ENCODE data around the gene DCP1A. TPM values are rescaled to one million over a fixed set of nuclear protein-coding genes. Genes with fewer than 3 reads are reported as not detected.

The DCP1A gene
- total and polyA plus RNA-seq, 9 of the 15 experiments (the other 6 are each of a cell fraction or from before 2014, with no cell fraction given) = 6.6 to 33.7 (median 13.3) TPM

DNA sequence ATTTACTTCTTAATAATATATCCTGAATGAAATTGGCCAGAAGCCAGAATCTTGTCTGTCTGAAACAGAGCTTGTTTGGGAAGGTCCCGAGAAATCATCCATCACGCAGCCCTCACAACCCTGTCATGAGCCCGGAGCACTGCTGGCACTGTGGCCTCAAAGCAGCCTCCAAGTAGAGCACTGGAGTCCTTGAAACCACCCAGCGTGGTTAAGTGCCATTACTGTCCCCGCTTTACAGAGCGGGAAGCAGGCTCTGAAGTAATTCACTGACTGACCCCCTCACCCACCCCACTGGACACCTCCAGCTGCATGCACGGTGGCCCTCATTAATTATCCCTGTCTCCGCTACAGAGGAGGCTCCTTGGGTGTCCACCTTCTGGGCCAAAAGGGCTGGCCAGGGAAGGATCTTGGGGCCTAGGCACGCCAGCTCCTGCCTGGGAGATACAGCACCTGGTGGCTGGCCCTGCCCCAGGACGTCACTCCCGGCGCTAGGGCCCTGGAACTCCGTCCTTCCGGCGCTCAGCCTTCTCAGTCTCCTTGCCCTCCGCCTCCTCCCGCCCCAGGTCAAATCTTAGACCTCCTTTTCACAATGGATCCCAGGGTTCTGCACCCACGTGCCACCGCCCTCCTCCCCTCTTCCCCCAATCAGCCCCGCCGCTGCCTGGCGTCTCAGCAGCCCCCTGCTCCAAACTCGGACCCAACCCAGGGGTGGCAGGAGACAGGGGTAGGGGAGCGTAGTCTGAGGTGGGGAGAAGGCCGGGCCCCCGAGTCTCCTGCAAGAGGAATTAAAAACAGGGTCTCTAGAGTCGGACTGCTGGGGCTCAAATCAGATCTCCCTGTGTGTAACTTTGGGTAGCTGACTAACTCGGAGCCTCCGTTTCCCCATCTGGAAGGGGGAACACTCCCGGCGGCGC lies 92.6 kb downstream of the DCP1A start (continued):
- TF ChIP-seq, protein P1, sequence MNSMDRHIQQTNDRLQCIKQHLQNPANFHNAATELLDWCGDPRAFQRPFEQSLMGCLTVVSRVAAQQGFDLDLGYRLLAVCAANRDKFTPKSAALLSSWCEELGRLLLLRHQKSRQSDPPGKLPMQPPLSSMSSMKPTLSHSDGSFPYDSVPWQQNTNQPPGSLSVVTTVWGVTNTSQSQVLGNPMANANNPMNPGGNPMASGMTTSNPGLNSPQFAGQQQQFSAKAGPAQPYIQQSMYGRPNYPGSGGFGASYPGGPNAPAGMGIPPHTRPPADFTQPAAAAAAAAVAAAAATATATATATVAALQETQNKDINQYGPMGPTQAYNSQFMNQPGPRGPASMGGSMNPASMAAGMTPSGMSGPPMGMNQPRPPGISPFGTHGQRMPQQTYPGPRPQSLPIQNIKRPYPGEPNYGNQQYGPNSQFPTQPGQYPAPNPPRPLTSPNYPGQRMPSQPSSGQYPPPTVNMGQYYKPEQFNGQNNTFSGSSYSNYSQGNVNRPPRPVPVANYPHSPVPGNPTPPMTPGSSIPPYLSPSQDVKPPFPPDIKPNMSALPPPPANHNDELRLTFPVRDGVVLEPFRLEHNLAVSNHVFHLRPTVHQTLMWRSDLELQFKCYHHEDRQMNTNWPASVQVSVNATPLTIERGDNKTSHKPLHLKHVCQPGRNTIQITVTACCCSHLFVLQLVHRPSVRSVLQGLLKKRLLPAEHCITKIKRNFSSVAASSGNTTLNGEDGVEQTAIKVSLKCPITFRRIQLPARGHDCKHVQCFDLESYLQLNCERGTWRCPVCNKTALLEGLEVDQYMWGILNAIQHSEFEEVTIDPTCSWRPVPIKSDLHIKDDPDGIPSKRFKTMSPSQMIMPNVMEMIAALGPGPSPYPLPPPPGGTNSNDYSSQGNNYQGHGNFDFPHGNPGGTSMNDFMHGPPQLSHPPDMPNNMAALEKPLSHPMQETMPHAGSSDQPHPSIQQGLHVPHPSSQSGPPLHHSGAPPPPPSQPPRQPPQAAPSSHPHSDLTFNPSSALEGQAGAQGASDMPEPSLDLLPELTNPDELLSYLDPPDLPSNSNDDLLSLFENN (IDR thresholded peaks at IDR 0.05; ENCODE audit: low read depth in 2 of 2, low read length in 2 of 2) = no peak
- no peak for TF ChIP-seq ZFP36 (IDR thresholded peaks at IDR 0.05; ENCODE audit: low read depth, low read length, partially characterized antibody)
- TF ChIP-seq GATAD2B (IDR thresholded peaks at IDR 0.05; ENCODE audit: borderline replicate concordance) = no peak
- TF ChIP-seq, protein P2, sequence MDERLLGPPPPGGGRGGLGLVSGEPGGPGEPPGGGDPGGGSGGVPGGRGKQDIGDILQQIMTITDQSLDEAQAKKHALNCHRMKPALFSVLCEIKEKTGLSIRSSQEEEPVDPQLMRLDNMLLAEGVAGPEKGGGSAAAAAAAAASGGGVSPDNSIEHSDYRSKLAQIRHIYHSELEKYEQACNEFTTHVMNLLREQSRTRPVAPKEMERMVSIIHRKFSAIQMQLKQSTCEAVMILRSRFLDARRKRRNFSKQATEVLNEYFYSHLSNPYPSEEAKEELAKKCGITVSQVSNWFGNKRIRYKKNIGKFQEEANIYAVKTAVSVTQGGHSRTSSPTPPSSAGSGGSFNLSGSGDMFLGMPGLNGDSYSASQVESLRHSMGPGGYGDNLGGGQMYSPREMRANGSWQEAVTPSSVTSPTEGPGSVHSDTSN (CRISPR knock-in tag; IDR thresholded peaks at IDR 0.05; ENCODE audit: low read depth) = no peak
- TF ChIP-seq, protein P2 (tag; conservative IDR thresholded peaks at IDR 0.05; ENCODE audit: low read depth) = peak; percentile 46; the same call in 1 of the 2 replicates
- TF ChIP-seq HOXB6 (CRISPR knock-in tag; IDR thresholded peaks at IDR 0.05; ENCODE audit: borderline replicate concordance) = no peak
- TF ChIP-seq CBX8 (IDR thresholded peaks at IDR 0.05; ENCODE audit: borderline replicate concordance, extremely low read depth, low read depth, low read length, poor library complexity, severe bottlenecking) = no peak
- no peak for TF ChIP-seq ZFP1 (CRISPR knock-in tag; IDR thresholded peaks at IDR 0.05)
- TF ChIP-seq DDX20 (tag; IDR thresholded peaks at IDR 0.05; ENCODE audit: low read depth) = no peak
- TF ChIP-seq ZNF780A (CRISPR knock-in tag; IDR thresholded peaks at IDR 0.05) = no peak
- TF ChIP-seq, protein P3, sequence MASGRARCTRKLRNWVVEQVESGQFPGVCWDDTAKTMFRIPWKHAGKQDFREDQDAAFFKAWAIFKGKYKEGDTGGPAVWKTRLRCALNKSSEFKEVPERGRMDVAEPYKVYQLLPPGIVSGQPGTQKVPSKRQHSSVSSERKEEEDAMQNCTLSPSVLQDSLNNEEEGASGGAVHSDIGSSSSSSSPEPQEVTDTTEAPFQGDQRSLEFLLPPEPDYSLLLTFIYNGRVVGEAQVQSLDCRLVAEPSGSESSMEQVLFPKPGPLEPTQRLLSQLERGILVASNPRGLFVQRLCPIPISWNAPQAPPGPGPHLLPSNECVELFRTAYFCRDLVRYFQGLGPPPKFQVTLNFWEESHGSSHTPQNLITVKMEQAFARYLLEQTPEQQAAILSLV (tag; IDR thresholded peaks at IDR 0.05) = no peak
- TF ChIP-seq NR2C2 (CRISPR knock-in tag; IDR thresholded peaks at IDR 0.05) = peak; percentile 52; the same call in 1 of the 2 replicates
- no peak for TF ChIP-seq NR2C2 (tag; IDR thresholded peaks at IDR 0.05)
- TF ChIP-seq, protein P4, sequence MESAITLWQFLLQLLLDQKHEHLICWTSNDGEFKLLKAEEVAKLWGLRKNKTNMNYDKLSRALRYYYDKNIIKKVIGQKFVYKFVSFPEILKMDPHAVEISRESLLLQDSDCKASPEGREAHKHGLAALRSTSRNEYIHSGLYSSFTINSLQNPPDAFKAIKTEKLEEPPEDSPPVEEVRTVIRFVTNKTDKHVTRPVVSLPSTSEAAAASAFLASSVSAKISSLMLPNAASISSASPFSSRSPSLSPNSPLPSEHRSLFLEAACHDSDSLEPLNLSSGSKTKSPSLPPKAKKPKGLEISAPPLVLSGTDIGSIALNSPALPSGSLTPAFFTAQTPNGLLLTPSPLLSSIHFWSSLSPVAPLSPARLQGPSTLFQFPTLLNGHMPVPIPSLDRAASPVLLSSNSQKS (CRISPR knock-in tag; IDR thresholded peaks at IDR 0.05) = no peak
- TF ChIP-seq, protein P5, sequence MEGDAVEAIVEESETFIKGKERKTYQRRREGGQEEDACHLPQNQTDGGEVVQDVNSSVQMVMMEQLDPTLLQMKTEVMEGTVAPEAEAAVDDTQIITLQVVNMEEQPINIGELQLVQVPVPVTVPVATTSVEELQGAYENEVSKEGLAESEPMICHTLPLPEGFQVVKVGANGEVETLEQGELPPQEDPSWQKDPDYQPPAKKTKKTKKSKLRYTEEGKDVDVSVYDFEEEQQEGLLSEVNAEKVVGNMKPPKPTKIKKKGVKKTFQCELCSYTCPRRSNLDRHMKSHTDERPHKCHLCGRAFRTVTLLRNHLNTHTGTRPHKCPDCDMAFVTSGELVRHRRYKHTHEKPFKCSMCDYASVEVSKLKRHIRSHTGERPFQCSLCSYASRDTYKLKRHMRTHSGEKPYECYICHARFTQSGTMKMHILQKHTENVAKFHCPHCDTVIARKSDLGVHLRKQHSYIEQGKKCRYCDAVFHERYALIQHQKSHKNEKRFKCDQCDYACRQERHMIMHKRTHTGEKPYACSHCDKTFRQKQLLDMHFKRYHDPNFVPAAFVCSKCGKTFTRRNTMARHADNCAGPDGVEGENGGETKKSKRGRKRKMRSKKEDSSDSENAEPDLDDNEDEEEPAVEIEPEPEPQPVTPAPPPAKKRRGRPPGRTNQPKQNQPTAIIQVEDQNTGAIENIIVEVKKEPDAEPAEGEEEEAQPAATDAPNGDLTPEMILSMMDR (IDR thresholded peaks at IDR 0.05 in 2 of 3, conservative IDR thresholded peaks at IDR 0.05 in 1 of 3; ENCODE audit: insufficient read depth in 2 of 3, low read depth in 1 of 3, low read length in 3 of 3) = no peak
- peak; percentile 37; the same call in 1 of the 2 replicates for TF ChIP-seq POLR2A (conservative IDR thresholded peaks at IDR 0.05)

Data from K562 (cell line).